SU-DHL-6 (cell line): ENCODE measurements around the gene KCNIP2.

Experiments used
- H2AFZ ChIP-seq: fragments of 200-600 bp; sonication (generic); 2 replicates; pipeline ENCODE4 v1.6.1; 2014; ENCODE audit warnings: low read depth, mild to moderate bottlenecking, moderate library complexity, mixed read lengths, antibody characterized with exemption, low read length; ENCODE audit not compliant: severe bottlenecking
- H3F3A ChIP-seq: fragments of 200-600 bp; shearing (Covaris generic); 2 replicates; pipeline ENCODE4 v1.6.0; 2016; ENCODE audit warnings: antibody characterized with exemption, mild to moderate bottlenecking; ENCODE audit not compliant: insufficient read depth
- H3K27ac ChIP-seq: fragments of 200-600 bp; sonication (generic); 2 replicates; pipeline ENCODE4 v1.5.1; 2016; ENCODE audit warnings: low read depth, mild to moderate bottlenecking, low read length, moderate library complexity, mixed read lengths
- H3K27me3 ChIP-seq: fragments of 200-600 bp; sonication (generic), shearing (Covaris generic); 2 replicates; pipeline ENCODE4 v1.6.0; 2014; ENCODE audit warnings: mild to moderate bottlenecking, low read length
- H3K36me3 ChIP-seq: fragments of 200-600 bp; sonication (generic); 2 replicates; pipeline ENCODE4 v1.6.1; 2014; ENCODE audit warnings: mild to moderate bottlenecking, low read length, mixed read lengths
- H3K4me2 ChIP-seq: fragments of 300-600, 200-600 bp; shearing (Covaris generic), sonication (generic); 2 replicates; pipeline ENCODE4 v1.6.0; 2014; ENCODE audit warnings: low read length, low read depth, mild to moderate bottlenecking; ENCODE audit not compliant: poor library complexity, severe bottlenecking
- H3K4me3 ChIP-seq: fragments of 200-600 bp; sonication (generic); 2 replicates; pipeline ENCODE4 v1.5.1; 2014; ENCODE audit warnings: antibody characterized with exemption, low read length, mild to moderate bottlenecking, mixed read lengths; ENCODE audit not compliant: insufficient read depth, poor library complexity, severe bottlenecking
- H3K79me2 ChIP-seq: fragments of 200-600 bp; sonication (generic); 2 replicates; pipeline ENCODE4 v1.6.1; 2014; ENCODE audit warnings: mild to moderate bottlenecking, low read length, moderate library complexity; ENCODE audit not compliant: insufficient read depth
- H3K9ac ChIP-seq: fragments of 200-600 bp; sonication (generic); 2 replicates; pipeline ENCODE4 v1.7.0; 2014; ENCODE audit warnings: mild to moderate bottlenecking, low read length
- H3K9me2 ChIP-seq: fragments of 200-600 bp; sonication (generic); replicated peaks from 2 replicates; pipeline ENCODE4 v1.6.1; 2014; ENCODE audit warnings: low read length; ENCODE audit not compliant: insufficient read depth
- H3K9me3 ChIP-seq: fragments of 200-600 bp; sonication (generic); 2 replicates; pipeline ENCODE4 v1.6.1; 2014; ENCODE audit warnings: low read length, mixed read lengths; ENCODE audit not compliant: insufficient read depth
- H4K20me1 ChIP-seq: fragments of 200-600 bp; sonication (generic); 2 replicates; pipeline ENCODE4 v1.6.1; 2014; ENCODE audit warnings: low read depth, mild to moderate bottlenecking, antibody characterized with exemption, low read length, moderate library complexity, mixed read lengths
- CTCF ChIP-seq: fragments of 200-600 bp; sonication (generic); IDR thresholded peaks from one replicate; pipeline ENCODE4 v1.5.1; 2017; ENCODE audit warnings: antibody characterized with exemption, mild to moderate bottlenecking, low read length, moderate library complexity; ENCODE audit not compliant: insufficient read depth, poor library complexity, severe bottlenecking
- EZH2phosphoT487 ChIP-seq: fragments of 200-600 bp; sonication (generic), shearing (Covaris generic); conservative IDR thresholded peaks from 2 replicates; pipeline ENCODE4 v1.6.1; 2018; ENCODE audit warnings: mild to moderate bottlenecking, antibody characterized with exemption, low read length, moderate library complexity, mixed read lengths

The KCNIP2 gene

GRCh38 chr10:101828766-101829551 lies 14.6 kb downstream of the KCNIP2 start:
- H3K4me3 ChIP-seq = no peak overlapping the region
- H2AFZ ChIP-seq = no peak overlapping the region
- H3K27ac ChIP-seq = no peak overlapping the region
- TF ChIP-seq CTCF (no peak), EZH2phosphoT487 (no peak)
- no peaks in the 10 kb centered on the region for H3K36me3 ChIP-seq
- H3K9ac ChIP-seq = no peak overlapping the region
- no peak overlapping the region for H3K4me2 ChIP-seq
- peaks cover 6% of the 10 kb centered on the region for H3F3A ChIP-seq
- no peaks in the 10 kb centered on the region for H4K20me1 ChIP-seq
- no peaks in the 10 kb centered on the region for H3K9me3 ChIP-seq
- H3K9me2 ChIP-seq = no peaks in the 10 kb centered on the region
- H3K27me3 ChIP-seq = no peaks in the 10 kb centered on the region
- no peaks in the 10 kb centered on the region for H3K79me2 ChIP-seq

DNA sequence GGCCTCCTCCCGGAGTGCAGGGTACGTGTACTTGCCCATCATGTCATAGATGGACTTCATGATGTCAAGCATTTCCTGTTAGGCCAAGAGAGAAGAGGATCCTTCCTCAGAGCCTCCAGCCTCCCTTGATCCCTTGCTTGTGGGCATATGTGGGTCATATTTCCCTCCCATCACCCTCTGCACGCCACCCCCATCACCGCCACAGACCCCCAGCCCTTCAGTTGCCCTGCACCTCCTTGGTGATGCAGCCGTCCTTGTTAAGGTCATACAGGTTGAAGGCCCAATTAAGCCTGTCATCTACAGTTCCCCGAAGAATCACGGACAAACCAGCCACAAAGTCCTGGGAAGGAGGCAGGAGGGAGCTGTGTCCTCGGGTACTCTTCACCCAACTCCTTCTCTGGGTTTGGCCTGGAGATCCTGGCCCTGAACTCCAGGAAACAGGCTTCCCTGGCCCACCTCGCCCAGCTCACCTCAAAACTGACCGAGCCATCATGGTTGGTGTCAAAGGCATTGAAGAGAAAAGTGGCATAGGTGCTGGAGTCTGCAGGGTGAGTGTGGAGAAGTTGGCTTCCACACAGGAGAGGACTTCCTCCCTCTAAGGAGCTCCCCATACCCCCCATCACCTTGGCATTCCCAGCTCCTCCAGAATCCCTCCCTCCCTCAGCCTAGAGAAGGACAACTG lies 15.5 kb downstream of the KCNIP2 start:
- H3K27me3 ChIP-seq = no peaks in the 10 kb centered on the region
- H3K9me2 ChIP-seq = no peaks in the 10 kb centered on the region
- H3K79me2 ChIP-seq = no peaks in the 10 kb centered on the region
- no peaks in the 10 kb centered on the region for H3K9me3 ChIP-seq
- H2AFZ ChIP-seq = no peak overlapping the region
- no peak overlapping the region for H3K4me3 ChIP-seq
- no peak overlapping the region for H3K27ac ChIP-seq
- H3K4me2 ChIP-seq = no peak overlapping the region
- H3K9ac ChIP-seq = no peak overlapping the region
- no peaks in the 10 kb centered on the region for H4K20me1 ChIP-seq
- no peaks in the 10 kb centered on the region for H3K36me3 ChIP-seq
- H3F3A ChIP-seq = peaks cover 6% of the 10 kb centered on the region
- TF ChIP-seq CTCF (no peak), EZH2phosphoT487 (no peak)

- H3K79me2 ChIP-seq = no peaks in the 10 kb centered on the region
- H3K9ac ChIP-seq = no peak overlapping the region
- H2AFZ ChIP-seq = no peak overlapping the region
- H4K20me1 ChIP-seq = no peaks in the 10 kb centered on the region
- H3K27ac ChIP-seq = no peak overlapping the region
- H3K9me2 ChIP-seq = no peaks in the 10 kb centered on the region
- H3K36me3 ChIP-seq = no peaks in the 10 kb centered on the region
- no peaks in the 10 kb centered on the region for H3K9me3 ChIP-seq
- H3F3A ChIP-seq = peaks cover 6% of the 10 kb centered on the region
- no peak overlapping the region for H3K4me2 ChIP-seq
- H3K27me3 ChIP-seq = no peaks in the 10 kb centered on the region
- no peak for TF ChIP-seq EZH2phosphoT487
- TF ChIP-seq CTCF = no peak
- no peak overlapping the region for H3K4me3 ChIP-seq
These were observed 16.7 kb downstream of the KCNIP2 start for GRCh38 chr10:101826852-101827434.
